OCI-M2 (cell line): ENCODE measurements around the gene DISC1.

Experiments
- DNase-seq: peaks from one replicate; lab custom pipeline; 2025; ENCODE audit not compliant: unreplicated experiment; lab: John Stamatoyannopoulos, UW

DISC1 gene

DNA sequence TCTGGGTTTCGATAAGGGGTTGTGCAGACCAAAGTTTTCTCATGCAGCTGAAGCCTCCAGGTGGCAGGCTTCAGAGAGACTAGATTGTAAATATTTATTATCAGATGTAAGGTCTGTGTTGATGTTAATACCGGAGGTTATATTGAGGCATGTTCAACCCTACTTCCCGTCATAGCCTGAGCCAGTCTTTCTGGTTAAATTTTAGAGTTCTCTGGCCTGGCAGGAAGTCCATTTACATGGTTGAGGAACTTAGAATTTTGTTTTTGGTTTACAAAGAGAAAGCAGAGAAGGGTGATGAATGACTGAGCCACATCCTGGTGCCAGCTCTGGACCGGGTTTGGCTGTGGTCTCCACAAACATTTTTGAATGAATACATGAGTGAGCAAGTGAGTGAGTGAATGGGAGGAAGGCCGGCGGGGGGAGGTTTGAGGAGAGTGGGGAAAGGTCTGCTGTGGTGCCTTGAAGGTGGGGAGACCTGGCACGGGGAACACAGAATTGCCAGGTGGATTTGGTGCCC, 218.5 kb downstream of the DISC1 start:
- DNase-seq: no peak

- no peak for DNase-seq
Observed at GRCh38 chr1:231847612-231848397, 221.2 kb downstream of the DISC1 start.

DNA sequence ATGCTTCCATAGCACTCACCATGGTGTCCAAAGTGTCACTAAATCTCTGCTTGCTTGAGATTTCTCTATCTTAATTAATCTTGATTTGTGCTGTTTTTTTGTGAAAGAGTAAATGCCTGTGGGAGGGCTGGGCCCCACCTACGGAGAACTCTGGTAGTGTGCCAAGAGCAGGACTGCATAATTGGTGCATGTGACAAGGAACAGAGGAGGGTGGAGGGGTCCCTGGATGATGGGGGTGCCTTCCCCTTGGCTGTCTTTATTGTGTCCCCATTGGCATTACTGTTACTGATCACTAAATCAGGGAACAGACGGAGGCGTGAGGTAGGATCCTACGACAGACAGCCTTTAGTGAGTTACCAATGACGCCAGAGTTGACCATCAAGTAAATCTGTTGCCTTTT, 223.4 kb downstream of the DISC1 start:
- DNase-seq: no peak

- DNase-seq: no peak
Observed at GRCh38 chr1:231850786-231851185, 224.2 kb downstream of the DISC1 start.

GRCh38 chr1:231853588-231854207, 227.1 kb downstream of the DISC1 start:
- no peak for DNase-seq

- no peak for DNase-seq
Observed at GRCh38 chr1:231855361-231855760, 228.8 kb downstream of the DISC1 start.

GRCh38 chr1:231855926-231856325, 229.3 kb downstream of the DISC1 start:
- no peak for DNase-seq

GRCh38 chr1:231856426-231856825, 229.8 kb downstream of the DISC1 start:
- DNase-seq: no peak

DNA sequence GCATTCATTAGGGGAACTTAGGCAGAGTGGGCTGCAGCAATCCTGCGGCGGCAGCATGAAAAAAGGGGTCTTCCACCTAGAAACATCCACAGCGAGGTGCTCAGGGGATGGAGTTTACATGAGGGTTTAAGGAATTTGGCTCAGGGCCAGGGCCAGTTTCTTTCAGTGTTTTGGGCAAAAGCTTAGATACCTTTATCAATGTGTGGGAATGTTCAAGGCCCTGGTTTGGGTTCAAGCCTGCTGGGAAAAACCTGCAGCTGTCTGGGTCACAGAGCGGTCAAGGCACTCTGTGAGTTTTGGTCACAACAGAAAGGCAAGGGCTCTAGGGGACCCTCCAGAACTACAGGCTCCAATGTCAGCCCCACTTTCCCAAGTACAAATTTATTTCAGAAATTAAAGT, 230.3 kb downstream of the DISC1 start:
- DNase-seq: no peak

DNA sequence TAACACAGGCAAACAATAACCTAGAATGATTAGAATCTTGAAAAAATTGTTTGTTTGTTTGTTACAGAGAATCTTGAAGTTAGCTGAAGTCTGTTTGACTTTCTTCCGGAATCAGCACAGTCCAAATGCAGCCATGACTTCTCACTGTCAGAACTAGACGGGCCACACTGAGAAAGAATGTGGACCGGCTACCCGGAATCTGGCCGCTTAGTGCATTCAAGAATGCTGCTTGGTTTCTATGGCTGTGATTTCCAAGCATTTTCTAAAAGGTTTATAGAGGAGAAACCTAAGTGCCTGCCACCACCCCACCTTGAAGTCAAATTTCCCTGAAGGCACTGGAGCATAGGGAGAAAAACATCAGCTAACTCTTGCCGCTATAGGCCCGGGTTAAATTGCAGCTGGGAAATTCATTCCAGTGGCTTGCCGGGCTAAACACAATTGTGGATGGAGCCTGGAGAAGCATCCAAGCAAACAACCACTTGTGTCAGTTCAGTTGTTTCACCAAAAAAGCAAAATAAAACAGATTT, 231.1 kb downstream of the DISC1 start:
- no peak for DNase-seq

DNA sequence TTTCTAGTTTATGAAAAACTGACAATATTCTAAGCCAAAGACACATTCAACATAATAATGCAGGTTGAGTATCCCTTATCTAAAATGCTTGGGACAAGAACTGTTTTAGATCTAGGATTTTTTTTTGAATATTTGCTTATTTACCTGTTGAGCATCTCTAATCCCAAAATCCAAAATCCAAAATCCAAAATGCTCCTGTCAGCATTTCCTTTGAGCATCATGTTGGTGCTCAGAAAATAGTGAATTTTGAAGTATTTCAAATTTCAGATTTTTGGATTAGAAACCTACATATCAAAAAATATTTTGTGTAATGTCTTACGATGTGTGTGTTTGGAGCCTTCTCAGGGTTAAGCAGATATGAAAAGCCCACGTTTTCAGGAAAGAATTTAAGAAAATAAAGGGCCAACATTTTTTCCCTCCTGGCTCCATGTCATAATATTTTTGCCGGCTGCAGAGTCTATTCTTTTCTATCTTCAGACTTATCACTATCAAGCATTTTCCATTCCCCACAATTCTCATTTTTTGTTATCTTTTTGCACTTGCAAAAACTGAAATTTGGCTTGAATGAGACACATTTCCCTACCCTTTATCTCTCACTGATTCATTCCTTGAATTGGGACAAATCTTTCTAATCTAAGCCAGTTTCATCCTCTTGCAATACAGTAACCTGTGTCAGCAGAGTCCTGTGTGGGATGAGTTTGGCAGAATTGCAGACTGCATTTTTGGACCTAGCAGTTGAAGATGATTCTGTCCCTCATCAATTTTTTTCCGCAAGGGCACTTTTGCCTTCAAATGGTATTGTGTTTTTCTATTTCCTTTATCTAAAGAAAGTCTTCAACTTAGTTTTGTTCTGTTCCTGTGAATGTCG, 233.9 kb downstream of the DISC1 start:
- no peak for DNase-seq

GRCh38 chr1:231861541-231862481, 235.2 kb downstream of the DISC1 start:
- no peak for DNase-seq

DNA sequence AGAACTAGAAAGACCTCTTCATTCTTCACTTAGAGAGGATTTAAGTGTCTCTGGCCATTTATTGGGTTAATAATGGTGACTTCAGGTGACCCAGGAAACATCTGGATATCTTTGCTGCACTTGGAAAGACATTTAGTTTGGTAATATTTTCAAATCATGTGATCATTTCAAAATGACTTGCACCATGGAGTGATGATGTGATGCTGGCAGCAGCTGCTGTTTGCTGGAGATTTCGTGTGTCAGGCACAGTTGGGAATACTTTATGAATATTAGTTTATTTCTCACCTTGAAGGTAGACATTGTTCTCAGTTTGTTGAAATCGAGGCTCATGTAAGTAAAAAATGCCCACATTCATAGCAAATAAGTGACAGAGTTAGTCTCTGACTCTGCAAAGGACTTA, 236.0 kb downstream of the DISC1 start:
- no peak for DNase-seq

DNA sequence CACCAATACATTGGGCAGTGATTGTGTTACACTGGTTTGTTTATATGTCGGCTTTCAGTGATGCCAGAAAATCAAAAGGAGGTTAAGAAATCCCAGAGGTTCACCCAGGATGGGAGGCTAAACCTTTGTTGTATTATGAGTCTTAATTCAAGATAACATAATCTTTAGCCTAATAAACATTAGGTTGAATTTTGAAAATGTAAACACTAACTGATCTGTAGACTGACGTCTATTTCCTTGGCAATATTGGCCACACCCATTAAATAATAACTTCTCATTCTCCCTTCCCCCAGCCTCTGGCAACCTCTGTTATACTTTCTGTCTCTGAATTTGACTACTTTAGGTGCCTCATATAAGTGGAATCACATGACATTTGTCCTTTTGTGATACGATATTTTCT, 238.7 kb downstream of the DISC1 start:
- no peak for DNase-seq

GRCh38 chr1:231866392-231867331, 240.1 kb downstream of the DISC1 start:
- DNase-seq: no peak

- DNase-seq: no peak
Observed at GRCh38 chr1:231867607-231868006, 241.0 kb downstream of the DISC1 start.

DNA sequence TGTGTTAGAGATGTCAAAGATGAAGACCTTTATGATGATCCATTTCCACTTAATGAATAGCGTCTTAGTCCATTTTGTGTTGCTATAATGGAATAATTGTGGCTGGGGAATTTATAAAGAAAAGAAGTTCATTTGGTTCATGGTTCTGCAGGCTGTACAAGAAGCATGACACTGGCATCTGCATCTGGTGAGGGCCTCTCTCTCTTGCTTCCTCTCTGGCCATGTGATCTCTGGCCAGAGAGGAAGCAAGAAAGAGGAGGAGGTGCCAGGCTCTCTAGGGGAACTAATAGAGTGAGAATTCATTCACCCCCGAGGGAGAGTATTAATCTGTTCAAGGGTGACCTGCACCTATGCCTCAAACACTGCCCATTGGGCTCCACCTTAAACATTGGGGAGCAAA, 242.8 kb downstream of the DISC1 start:
- DNase-seq: no peak

- DNase-seq: no peak
Observed at GRCh38 chr1:231871471-231871870, 244.9 kb downstream of the DISC1 start.

DNA sequence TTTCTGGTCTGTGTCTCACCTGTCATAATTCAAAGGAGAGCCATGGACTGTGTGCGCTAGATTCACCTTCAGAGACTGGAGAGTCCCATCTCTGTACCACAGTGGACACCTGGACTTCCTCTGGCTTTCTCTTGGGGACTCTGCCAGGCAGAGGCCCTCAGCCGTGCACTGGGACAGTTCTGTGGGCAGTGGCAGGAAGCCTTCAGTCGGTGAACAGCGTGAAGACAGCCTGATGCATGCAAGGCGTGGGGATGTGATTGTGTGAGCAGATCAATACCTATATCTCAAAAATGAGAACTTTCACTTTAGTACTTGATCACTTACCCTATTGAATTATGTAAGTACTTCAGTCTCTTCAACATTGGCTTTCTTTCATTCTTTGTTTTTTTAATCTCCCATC, 245.3 kb downstream of the DISC1 start:
- no peak for DNase-seq
